ENCODE data around the gene INSIG1. TPM values are rescaled to one million over a fixed set of nuclear protein-coding genes. Genes with fewer than 3 reads are reported as not detected.

The INSIG1 gene
- total and polyA plus RNA-seq, 2 of the 4 experiments (the other 2 are of a cell fraction): 19.0 to 26.0 TPM

GRCh38 chr7:155317114-155317434, 19.4 kb downstream of the INSIG1 start:
- no peak overlapping the region for H2AK9ac ChIP-seq (replicated peaks; ENCODE audit: low read depth, low read length, poor library complexity)
- WGBS, 2 experiments (ENCODE audit: extremely low coverage in 2 of 2, insufficient read length in 1 of 2): 67% methylated on average over 1 of the region's 3 CpGs; no CpG with 5 or more reads in 1 of the 2 experiments
- H3K23ac ChIP-seq (ENCODE audit: low read depth, low read length): no peak overlapping the region
- POLR2A ChIA-PET (ENCODE audit: unreplicated experiment): no interaction called here
- TF ChIP-seq ELK1 (IDR thresholded peaks at IDR 0.05; ENCODE audit: borderline replicate concordance, low read depth, low read length) (no peak), NFE2L2 (IDR thresholded peaks at IDR 0.05; ENCODE audit: low read depth, low read length) (no peak), MXI1 (IDR thresholded peaks at IDR 0.05; ENCODE audit: borderline replicate concordance, low read depth, low read length) (no peak), RFX5 (IDR thresholded peaks at IDR 0.05; ENCODE audit: low read depth, low read length) (no peak), CTCF (conservative IDR thresholded peaks at IDR 0.05; ENCODE audit: low read depth, low read length) (no peak), POLR2A (IDR thresholded peaks at IDR 0.05; ENCODE audit: low read depth, low read length) (no peak), FOS (IDR thresholded peaks at IDR 0.05; ENCODE audit: low read depth, low read length) (no peak), CEBPB (IDR thresholded peaks at IDR 0.05; ENCODE audit: low read depth, low read length) (no peak), MAZ (IDR thresholded peaks at IDR 0.05; ENCODE audit: borderline replicate concordance, low read depth, low read length) (no peak)
- no peak overlapping the region for H3K4me2 ChIP-seq (ENCODE audit: low read depth, low read length)
- no TSS peak for BruUV-seq (replicated peaks)
- H2BK5ac ChIP-seq (ENCODE audit: low read depth, low read length, poor library complexity, severe bottlenecking): no peak overlapping the region
- H2BK15ac ChIP-seq (ENCODE audit: low read depth, low read length): no peak overlapping the region
- H3K4ac ChIP-seq (ENCODE audit: low read depth, low read length): no peak overlapping the region
- H2AFZ ChIP-seq (replicated peaks; ENCODE audit: low read length, poor library complexity): no peak overlapping the region
- H3K4me3 ChIP-seq (ENCODE audit: insufficient read depth, low read depth, low read length): no peak overlapping the region
- H2BK20ac ChIP-seq (ENCODE audit: low read depth, low read length): no peak overlapping the region
- intact Hi-C loops (cut with micrococcal nuclease): no loop called here
- dilution Hi-C loops (cut with HindIII; ENCODE audit: low sequenced_read_pairs, unreplicated experiment): no loop called here
- no peak overlapping the region for H3K27ac ChIP-seq (ENCODE audit: insufficient read depth, low read length)
- H3K56ac ChIP-seq (ENCODE audit: extremely low read depth, insufficient read depth, low read length): no peak overlapping the region
- no peak overlapping the region for H4K91ac ChIP-seq (ENCODE audit: insufficient read depth, low read depth, low read length)
- H3K14ac ChIP-seq (replicated peaks; ENCODE audit: low read depth, low read length): no peak overlapping the region
- DNase-seq (no peak), ATAC-seq (ENCODE audit: low read depth) (no peak)
- H4K5ac ChIP-seq (ENCODE audit: low read depth, low read length): no peak overlapping the region
- H3K79me1 ChIP-seq (ENCODE audit: low read depth in 1 of 2, low read length in 2 of 2): no peaks in the 10 kb centered on the region
- no peaks in the 10 kb centered on the region for H3K4me1 ChIP-seq (ENCODE audit: control insufficient read depth, insufficient read depth, low read length)
- H4K8ac ChIP-seq (ENCODE audit: low read depth in 2 of 2, low read length in 2 of 2): no peak overlapping the region
- H3K36me3 ChIP-seq (ENCODE audit: control insufficient read depth, insufficient read depth, low read length): no peaks in the 10 kb centered on the region
- no peaks in the 10 kb centered on the region for H4K20me1 ChIP-seq (ENCODE audit: insufficient read depth, low read length)
- H3K18ac ChIP-seq (ENCODE audit: low read depth, low read length): no peak overlapping the region
- CTCF ChIA-PET: interaction anchor here (1.0 kb wide), 1 partner anchor 11 kb away, joined by 3 read pairs; no protein-coding TSS in a partner anchor
- H3K9me1 ChIP-seq (ENCODE audit: insufficient read depth, low read length): no peaks in the 10 kb centered on the region
- no peak overlapping the region for H2BK120ac ChIP-seq (ENCODE audit: low read depth, low read length)
- H3K9ac ChIP-seq (ENCODE audit: low read depth, low read length): no peak overlapping the region
- H2AK5ac ChIP-seq (ENCODE audit: low read depth, low read length): no peak overlapping the region
- in situ Hi-C loops (cut with MboI; ENCODE audit: low sequenced_read_pairs): no loop called here
- H3K27me3 ChIP-seq (ENCODE audit: control insufficient read depth, insufficient read depth, low read length): no peaks in the 10 kb centered on the region
- H3K9me3 ChIP-seq (ENCODE audit: control insufficient read depth, insufficient read depth, low read length): no peaks in the 10 kb centered on the region

Measured in IMR-90 (cell line).